ENCODE measurements around the gene FADS3.

Gene FADS3

GRCh38 chr11:61881397-61881796, 9.9 kb downstream of the FADS3 start:
- TF ChIP-seq ZFP30 (CRISPR knock-in tag; IDR thresholded peaks at IDR 0.05) (no peak), CSRNP3 (CRISPR knock-in tag; IDR thresholded peaks at IDR 0.05) (no peak), ZNF565 (CRISPR knock-in tag; conservative IDR thresholded peaks at IDR 0.05; ENCODE audit: low read depth) (no peak), TCF4 (CRISPR knock-in tag; IDR thresholded peaks at IDR 0.05; ENCODE audit: borderline replicate concordance) (no peak)
- ATAC-seq = no peak

DNA sequence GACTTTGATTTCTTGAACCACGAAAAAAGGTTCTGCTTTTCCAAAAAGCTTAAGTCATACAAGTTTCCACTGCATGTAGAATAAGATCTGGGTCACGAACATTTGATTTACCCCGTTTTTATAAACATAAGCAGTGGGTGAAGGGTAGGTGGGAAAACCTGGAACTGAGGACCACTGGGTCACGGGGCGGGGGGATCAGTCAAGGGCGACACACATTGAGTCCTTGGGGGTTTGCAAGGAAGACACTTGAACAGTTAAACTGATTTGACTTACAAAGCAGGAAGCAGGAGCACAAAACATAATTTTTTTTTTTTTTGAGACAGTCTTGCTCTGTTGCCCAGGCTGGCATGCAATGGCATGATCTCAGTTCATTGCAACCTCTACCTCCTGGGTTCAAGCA, 10.9 kb downstream of the FADS3 start:
- TF ChIP-seq, protein P1, sequence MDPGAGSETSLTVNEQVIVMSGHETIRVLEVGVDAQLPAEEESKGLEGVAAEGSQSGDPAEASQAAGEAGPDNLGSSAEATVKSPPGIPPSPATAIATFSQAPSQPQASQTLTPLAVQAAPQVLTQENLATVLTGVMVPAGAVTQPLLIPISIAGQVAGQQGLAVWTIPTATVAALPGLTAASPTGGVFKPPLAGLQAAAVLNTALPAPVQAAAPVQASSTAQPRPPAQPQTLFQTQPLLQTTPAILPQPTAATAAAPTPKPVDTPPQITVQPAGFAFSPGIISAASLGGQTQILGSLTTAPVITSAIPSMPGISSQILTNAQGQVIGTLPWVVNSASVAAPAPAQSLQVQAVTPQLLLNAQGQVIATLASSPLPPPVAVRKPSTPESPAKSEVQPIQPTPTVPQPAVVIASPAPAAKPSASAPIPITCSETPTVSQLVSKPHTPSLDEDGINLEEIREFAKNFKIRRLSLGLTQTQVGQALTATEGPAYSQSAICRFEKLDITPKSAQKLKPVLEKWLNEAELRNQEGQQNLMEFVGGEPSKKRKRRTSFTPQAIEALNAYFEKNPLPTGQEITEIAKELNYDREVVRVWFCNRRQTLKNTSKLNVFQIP (CRISPR knock-in tag; IDR thresholded peaks at IDR 0.05; ENCODE audit: borderline replicate concordance, low read depth) = no peak
- no peak for TF ChIP-seq ESRRG (CRISPR knock-in tag; IDR thresholded peaks at IDR 0.05)
- TF ChIP-seq TSHZ2 (CRISPR knock-in tag; IDR thresholded peaks at IDR 0.05) = no peak
- no peak for TF ChIP-seq ZNF565 (CRISPR knock-in tag; conservative IDR thresholded peaks at IDR 0.05; ENCODE audit: low read depth)
- TF ChIP-seq, protein P2, sequence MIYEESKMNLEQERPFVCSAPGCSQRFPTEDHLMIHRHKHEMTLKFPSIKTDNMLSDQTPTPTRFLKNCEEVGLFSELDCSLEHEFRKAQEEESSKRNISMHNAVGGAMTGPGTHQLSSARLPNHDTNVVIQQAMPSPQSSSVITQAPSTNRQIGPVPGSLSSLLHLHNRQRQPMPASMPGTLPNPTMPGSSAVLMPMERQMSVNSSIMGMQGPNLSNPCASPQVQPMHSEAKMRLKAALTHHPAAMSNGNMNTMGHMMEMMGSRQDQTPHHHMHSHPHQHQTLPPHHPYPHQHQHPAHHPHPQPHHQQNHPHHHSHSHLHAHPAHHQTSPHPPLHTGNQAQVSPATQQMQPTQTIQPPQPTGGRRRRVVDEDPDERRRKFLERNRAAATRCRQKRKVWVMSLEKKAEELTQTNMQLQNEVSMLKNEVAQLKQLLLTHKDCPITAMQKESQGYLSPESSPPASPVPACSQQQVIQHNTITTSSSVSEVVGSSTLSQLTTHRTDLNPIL (CRISPR knock-in tag; IDR thresholded peaks at IDR 0.05; ENCODE audit: low read depth) = no peak
- no peak for TF ChIP-seq PPARA (CRISPR knock-in tag; IDR thresholded peaks at IDR 0.05; ENCODE audit: borderline replicate concordance)
- TF ChIP-seq, protein P3, sequence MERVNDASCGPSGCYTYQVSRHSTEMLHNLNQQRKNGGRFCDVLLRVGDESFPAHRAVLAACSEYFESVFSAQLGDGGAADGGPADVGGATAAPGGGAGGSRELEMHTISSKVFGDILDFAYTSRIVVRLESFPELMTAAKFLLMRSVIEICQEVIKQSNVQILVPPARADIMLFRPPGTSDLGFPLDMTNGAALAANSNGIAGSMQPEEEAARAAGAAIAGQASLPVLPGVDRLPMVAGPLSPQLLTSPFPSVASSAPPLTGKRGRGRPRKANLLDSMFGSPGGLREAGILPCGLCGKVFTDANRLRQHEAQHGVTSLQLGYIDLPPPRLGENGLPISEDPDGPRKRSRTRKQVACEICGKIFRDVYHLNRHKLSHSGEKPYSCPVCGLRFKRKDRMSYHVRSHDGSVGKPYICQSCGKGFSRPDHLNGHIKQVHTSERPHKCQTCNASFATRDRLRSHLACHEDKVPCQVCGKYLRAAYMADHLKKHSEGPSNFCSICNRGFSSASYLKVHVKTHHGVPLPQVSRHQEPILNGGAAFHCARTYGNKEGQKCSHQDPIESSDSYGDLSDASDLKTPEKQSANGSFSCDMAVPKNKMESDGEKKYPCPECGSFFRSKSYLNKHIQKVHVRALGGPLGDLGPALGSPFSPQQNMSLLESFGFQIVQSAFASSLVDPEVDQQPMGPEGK (CRISPR knock-in tag; IDR thresholded peaks at IDR 0.05; ENCODE audit: borderline replicate concordance) = no peak
- no peak for TF ChIP-seq RARB (CRISPR knock-in tag; IDR thresholded peaks at IDR 0.05)
- no peak for TF ChIP-seq ZNF8 (CRISPR knock-in tag; IDR thresholded peaks at IDR 0.05)
- TF ChIP-seq CSDC2 (CRISPR knock-in tag; IDR thresholded peaks at IDR 0.05) = no peak
- no peak for TF ChIP-seq ARNTL (CRISPR knock-in tag; IDR thresholded peaks at IDR 0.05; ENCODE audit: borderline replicate concordance, low read depth)
- TF ChIP-seq TCF4 (CRISPR knock-in tag; IDR thresholded peaks at IDR 0.05; ENCODE audit: borderline replicate concordance) = no peak
- TF ChIP-seq CSRNP3 (CRISPR knock-in tag; IDR thresholded peaks at IDR 0.05) = no peak
- no peak for TF ChIP-seq ZFP3 (CRISPR knock-in tag; IDR thresholded peaks at IDR 0.05)
- no peak for TF ChIP-seq BACH2 (CRISPR knock-in tag; IDR thresholded peaks at IDR 0.05; ENCODE audit: borderline replicate concordance)
- TF ChIP-seq SNAI2 (CRISPR knock-in tag; IDR thresholded peaks at IDR 0.05) = no peak
- ATAC-seq = no peak

DNA sequence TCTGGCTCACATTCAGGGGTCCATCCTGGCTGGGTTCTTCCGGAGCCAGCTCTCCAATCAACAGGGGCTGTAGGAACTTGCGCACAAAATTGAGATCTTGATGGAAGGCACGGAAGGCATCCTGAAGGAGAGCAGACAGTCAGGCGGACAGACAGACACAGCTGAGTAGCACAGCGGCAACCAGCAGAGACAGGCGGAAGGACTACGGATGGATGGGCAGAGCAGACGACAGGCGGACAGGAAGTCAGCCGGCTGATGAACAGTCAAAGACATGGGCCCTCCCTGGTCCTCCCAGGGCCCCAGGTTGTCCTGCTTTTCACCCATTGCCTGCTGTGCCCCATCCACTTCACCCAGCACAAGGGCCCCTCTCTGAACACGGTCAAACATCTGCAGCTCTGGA, 11.3 kb downstream of the FADS3 start:
- ATAC-seq = no peak
- TF ChIP-seq, protein P2 (CRISPR knock-in tag; IDR thresholded peaks at IDR 0.05; ENCODE audit: low read depth) = no peak
- TF ChIP-seq, protein P3 (CRISPR knock-in tag; IDR thresholded peaks at IDR 0.05; ENCODE audit: borderline replicate concordance) = no peak
- TF ChIP-seq GLIS3 (CRISPR knock-in tag; IDR thresholded peaks at IDR 0.05) (no peak), TSHZ2 (CRISPR knock-in tag; IDR thresholded peaks at IDR 0.05) (no peak), ZNF8 (CRISPR knock-in tag; IDR thresholded peaks at IDR 0.05) (no peak), OSR1 (CRISPR knock-in tag; IDR thresholded peaks at IDR 0.05) (no peak), ZFP3 (CRISPR knock-in tag; IDR thresholded peaks at IDR 0.05) (no peak), ZFP30 (CRISPR knock-in tag; IDR thresholded peaks at IDR 0.05) (no peak), PPARA (CRISPR knock-in tag; IDR thresholded peaks at IDR 0.05; ENCODE audit: borderline replicate concordance) (no peak), ZNF565 (CRISPR knock-in tag; conservative IDR thresholded peaks at IDR 0.05; ENCODE audit: low read depth) (no peak)
